ENCODE data around the gene NHS.

The NHS gene

DNA sequence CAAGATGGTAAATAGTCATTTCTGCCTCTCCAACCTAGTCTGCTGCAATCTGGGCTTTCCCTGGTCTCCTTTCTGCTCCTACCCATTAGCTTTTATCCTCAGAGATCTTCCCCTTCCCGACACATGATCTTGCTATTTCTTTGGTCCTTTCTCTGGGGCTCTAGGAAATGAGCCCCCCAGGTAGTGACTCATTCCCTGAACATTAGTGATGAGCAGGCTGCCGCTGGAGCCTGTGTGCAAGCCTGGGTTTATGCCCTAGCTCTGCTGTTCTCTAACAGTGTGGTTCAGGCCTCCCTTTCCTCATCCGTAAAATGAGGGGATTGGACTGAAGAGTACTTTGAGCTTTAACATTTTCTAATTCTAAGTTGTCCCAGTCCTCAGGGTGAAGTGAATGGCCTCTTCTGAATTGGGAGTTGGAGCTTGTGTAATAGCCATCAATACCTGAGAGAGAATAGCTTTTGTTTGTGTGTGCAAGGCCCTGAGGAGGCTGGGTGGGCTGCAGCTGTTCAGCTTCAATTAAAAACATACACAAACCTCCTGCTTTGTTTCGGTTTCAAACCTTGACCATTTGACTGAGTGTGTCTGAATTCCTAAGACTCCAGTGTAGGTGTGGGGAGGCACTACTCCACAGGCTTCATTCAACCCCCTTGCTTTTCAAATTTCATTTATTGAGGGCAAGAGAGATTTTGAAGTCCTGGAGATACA lies 246.7 kb downstream of the NHS start:
- Histone ChIP-seq H3K27ac (ENCODE audit: low read depth in 2 of 2, low read length in 2 of 2) (no peak overlapping the region), H3K27me3 (ENCODE audit: control insufficient read depth in 2 of 2, insufficient read depth in 2 of 2, low read length in 2 of 2) (no peaks in the 10 kb centered on the region), H3K4me1 (ENCODE audit: control insufficient read depth in 2 of 2, insufficient read depth in 2 of 2, low read length in 2 of 2) (no peaks in the 10 kb centered on the region), H3K9ac (ENCODE audit: low read depth in 1 of 2, low read length in 2 of 2) (no peak overlapping the region), H3K9me3 (ENCODE audit: control insufficient read depth in 2 of 2, low read length in 2 of 2) (no peaks in the 10 kb centered on the region), H3K36me3 (ENCODE audit: control insufficient read depth in 2 of 2, insufficient read depth in 2 of 2, low read length in 2 of 2) (no peaks in the 10 kb centered on the region), H3K4me3 (ENCODE audit: low read length in 2 of 2) (no peak overlapping the region)

DNA sequence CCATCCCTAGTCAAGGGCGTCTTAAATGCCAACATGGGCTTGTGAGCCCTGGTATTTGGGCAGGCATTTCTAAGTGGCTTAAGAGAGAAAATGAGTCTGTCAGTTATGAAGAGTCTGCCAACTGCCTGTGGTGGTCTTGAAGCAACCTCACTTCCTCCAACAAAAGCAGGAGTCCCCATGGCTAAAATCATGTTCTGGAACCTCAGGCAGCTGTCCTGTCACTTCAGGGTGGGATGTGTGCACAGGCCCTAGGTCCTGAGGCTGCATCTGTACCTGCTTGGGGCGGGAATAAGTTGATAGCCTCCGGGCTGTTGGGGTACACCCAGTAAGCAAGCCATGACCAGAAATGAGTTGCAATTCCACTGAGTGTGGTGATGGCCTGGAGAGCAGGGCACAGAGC lies 247.3 kb downstream of the NHS start:
- Histone ChIP-seq H3K36me3 (ENCODE audit: control insufficient read depth in 2 of 2, insufficient read depth in 2 of 2, low read length in 2 of 2) (no peaks in the 10 kb centered on the region), H3K9me3 (ENCODE audit: control insufficient read depth in 2 of 2, low read length in 2 of 2) (no peaks in the 10 kb centered on the region), H3K27ac (ENCODE audit: low read depth in 2 of 2, low read length in 2 of 2) (no peak overlapping the region), H3K4me1 (ENCODE audit: control insufficient read depth in 2 of 2, insufficient read depth in 2 of 2, low read length in 2 of 2) (no peaks in the 10 kb centered on the region), H3K9ac (ENCODE audit: low read depth in 1 of 2, low read length in 2 of 2) (no peak overlapping the region), H3K4me3 (ENCODE audit: low read length in 2 of 2) (no peak overlapping the region), H3K27me3 (ENCODE audit: control insufficient read depth in 2 of 2, insufficient read depth in 2 of 2, low read length in 2 of 2) (no peaks in the 10 kb centered on the region)

GRCh38 chrX:17623750-17624149 lies 248.8 kb downstream of the NHS start:
- Histone ChIP-seq H3K27me3 (ENCODE audit: control insufficient read depth in 2 of 2, insufficient read depth in 2 of 2, low read length in 2 of 2) (no peaks in the 10 kb centered on the region), H3K9me3 (ENCODE audit: control insufficient read depth in 2 of 2, low read length in 2 of 2) (no peaks in the 10 kb centered on the region), H3K27ac (ENCODE audit: low read depth in 2 of 2, low read length in 2 of 2) (no peak overlapping the region), H3K9ac (ENCODE audit: low read depth in 1 of 2, low read length in 2 of 2) (no peak overlapping the region), H3K36me3 (ENCODE audit: control insufficient read depth in 2 of 2, insufficient read depth in 2 of 2, low read length in 2 of 2) (no peaks in the 10 kb centered on the region), H3K4me1 (ENCODE audit: control insufficient read depth in 2 of 2, insufficient read depth in 2 of 2, low read length in 2 of 2) (no peaks in the 10 kb centered on the region), H3K4me3 (ENCODE audit: low read length in 2 of 2) (no peak overlapping the region)

GRCh38 chrX:17627026-17627425 lies 252.0 kb downstream of the NHS start:
- H3K36me3 ChIP-seq (ENCODE audit: control insufficient read depth in 2 of 2, insufficient read depth in 2 of 2, low read length in 2 of 2): no peaks in the 10 kb centered on the region

DNA sequence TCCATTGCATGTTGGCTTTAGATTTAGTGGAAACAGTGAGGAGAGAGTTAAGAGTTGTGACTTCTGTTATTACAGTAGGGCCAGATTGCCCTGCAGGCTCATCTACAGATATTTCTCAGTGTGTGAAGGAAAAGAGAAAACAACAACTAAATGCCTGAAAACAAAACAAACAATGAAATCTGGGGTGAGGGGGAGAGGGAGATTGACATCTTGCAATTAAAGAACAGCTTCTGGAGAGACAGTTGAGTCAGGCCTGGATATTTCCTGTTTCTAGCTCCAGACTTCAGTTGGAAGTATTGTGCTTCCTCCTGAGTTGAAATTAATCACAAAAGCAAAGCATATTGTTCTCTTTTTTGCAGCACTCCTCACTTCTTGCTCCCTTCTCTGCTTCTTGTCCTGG lies 254.0 kb downstream of the NHS start:
- no peaks in the 10 kb centered on the region for H3K9me3 ChIP-seq (ENCODE audit: control insufficient read depth in 2 of 2, low read length in 2 of 2)
- no peak overlapping the region for H3K27ac ChIP-seq (ENCODE audit: low read depth in 2 of 2, low read length in 2 of 2)
- no peak overlapping the region for H3K9ac ChIP-seq (ENCODE audit: low read depth in 1 of 2, low read length in 2 of 2)
- no peak overlapping the region for H3K4me3 ChIP-seq (ENCODE audit: low read length in 2 of 2)
- H3K4me1 ChIP-seq (ENCODE audit: control insufficient read depth in 2 of 2, insufficient read depth in 2 of 2, low read length in 2 of 2): no peaks in the 10 kb centered on the region
- no peaks in the 10 kb centered on the region for H3K27me3 ChIP-seq (ENCODE audit: control insufficient read depth in 2 of 2, insufficient read depth in 2 of 2, low read length in 2 of 2)
- no peaks in the 10 kb centered on the region for H3K36me3 ChIP-seq (ENCODE audit: control insufficient read depth in 2 of 2, insufficient read depth in 2 of 2, low read length in 2 of 2)

More at GRCh38 chrX:17627026-17627425, 252.0 kb downstream of the NHS start:
- no peak overlapping the region for H3K27ac ChIP-seq (ENCODE audit: low read depth in 2 of 2, low read length in 2 of 2)
- no peak overlapping the region for H3K9ac ChIP-seq (ENCODE audit: low read depth in 1 of 2, low read length in 2 of 2)
- no peak overlapping the region for H3K4me3 ChIP-seq (ENCODE audit: low read length in 2 of 2)
- no peaks in the 10 kb centered on the region for H3K9me3 ChIP-seq (ENCODE audit: control insufficient read depth in 2 of 2, low read length in 2 of 2)
- H3K27me3 ChIP-seq (ENCODE audit: control insufficient read depth in 2 of 2, insufficient read depth in 2 of 2, low read length in 2 of 2): no peaks in the 10 kb centered on the region
- no peaks in the 10 kb centered on the region for H3K4me1 ChIP-seq (ENCODE audit: control insufficient read depth in 2 of 2, insufficient read depth in 2 of 2, low read length in 2 of 2)

GRCh38 chrX:17629519-17629918 lies 254.5 kb downstream of the NHS start:
- Histone ChIP-seq H3K4me1 (ENCODE audit: control insufficient read depth in 2 of 2, insufficient read depth in 2 of 2, low read length in 2 of 2) (no peaks in the 10 kb centered on the region), H3K27ac (ENCODE audit: low read depth in 2 of 2, low read length in 2 of 2) (no peak overlapping the region), H3K27me3 (ENCODE audit: control insufficient read depth in 2 of 2, insufficient read depth in 2 of 2, low read length in 2 of 2) (no peaks in the 10 kb centered on the region), H3K36me3 (ENCODE audit: control insufficient read depth in 2 of 2, insufficient read depth in 2 of 2, low read length in 2 of 2) (no peaks in the 10 kb centered on the region), H3K9ac (ENCODE audit: low read depth in 1 of 2, low read length in 2 of 2) (no peak overlapping the region), H3K4me3 (ENCODE audit: low read length in 2 of 2) (no peak overlapping the region), H3K9me3 (ENCODE audit: control insufficient read depth in 2 of 2, low read length in 2 of 2) (no peaks in the 10 kb centered on the region)

- Histone ChIP-seq H3K27me3 (ENCODE audit: control insufficient read depth in 2 of 2, insufficient read depth in 2 of 2, low read length in 2 of 2) (no peaks in the 10 kb centered on the region), H3K9me3 (ENCODE audit: control insufficient read depth in 2 of 2, low read length in 2 of 2) (no peaks in the 10 kb centered on the region), H3K27ac (ENCODE audit: low read depth in 2 of 2, low read length in 2 of 2) (no peak overlapping the region), H3K4me3 (ENCODE audit: low read length in 2 of 2) (no peak overlapping the region), H3K4me1 (ENCODE audit: control insufficient read depth in 2 of 2, insufficient read depth in 2 of 2, low read length in 2 of 2) (no peaks in the 10 kb centered on the region), H3K9ac (ENCODE audit: low read depth in 1 of 2, low read length in 2 of 2) (no peak overlapping the region), H3K36me3 (ENCODE audit: control insufficient read depth in 2 of 2, insufficient read depth in 2 of 2, low read length in 2 of 2) (no peaks in the 10 kb centered on the region)
Observed at GRCh38 chrX:17631647-17632046, 256.6 kb downstream of the NHS start.

- Histone ChIP-seq H3K27me3 (ENCODE audit: control insufficient read depth in 2 of 2, insufficient read depth in 2 of 2, low read length in 2 of 2) (no peaks in the 10 kb centered on the region), H3K4me3 (ENCODE audit: low read length in 2 of 2) (no peak overlapping the region), H3K9ac (ENCODE audit: low read depth in 1 of 2, low read length in 2 of 2) (no peak overlapping the region), H3K4me1 (ENCODE audit: control insufficient read depth in 2 of 2, insufficient read depth in 2 of 2, low read length in 2 of 2) (no peaks in the 10 kb centered on the region), H3K27ac (ENCODE audit: low read depth in 2 of 2, low read length in 2 of 2) (no peak overlapping the region), H3K9me3 (ENCODE audit: control insufficient read depth in 2 of 2, low read length in 2 of 2) (no peaks in the 10 kb centered on the region), H3K36me3 (ENCODE audit: control insufficient read depth in 2 of 2, insufficient read depth in 2 of 2, low read length in 2 of 2) (no peaks in the 10 kb centered on the region)
Observed at GRCh38 chrX:17632942-17633341, 257.9 kb downstream of the NHS start.

GRCh38 chrX:17633546-17633945 lies 258.5 kb downstream of the NHS start:
- no peak overlapping the region for H3K27ac ChIP-seq (ENCODE audit: low read depth in 2 of 2, low read length in 2 of 2)
- no peak overlapping the region for H3K9ac ChIP-seq (ENCODE audit: low read depth in 1 of 2, low read length in 2 of 2)
- H3K4me3 ChIP-seq (ENCODE audit: low read length in 2 of 2): no peak overlapping the region
- H3K9me3 ChIP-seq (ENCODE audit: control insufficient read depth in 2 of 2, low read length in 2 of 2): no peaks in the 10 kb centered on the region
- no peaks in the 10 kb centered on the region for H3K27me3 ChIP-seq (ENCODE audit: control insufficient read depth in 2 of 2, insufficient read depth in 2 of 2, low read length in 2 of 2)
- no peaks in the 10 kb centered on the region for H3K4me1 ChIP-seq (ENCODE audit: control insufficient read depth in 2 of 2, insufficient read depth in 2 of 2, low read length in 2 of 2)
- H3K36me3 ChIP-seq (ENCODE audit: control insufficient read depth in 2 of 2, insufficient read depth in 2 of 2, low read length in 2 of 2): no peaks in the 10 kb centered on the region

DNA sequence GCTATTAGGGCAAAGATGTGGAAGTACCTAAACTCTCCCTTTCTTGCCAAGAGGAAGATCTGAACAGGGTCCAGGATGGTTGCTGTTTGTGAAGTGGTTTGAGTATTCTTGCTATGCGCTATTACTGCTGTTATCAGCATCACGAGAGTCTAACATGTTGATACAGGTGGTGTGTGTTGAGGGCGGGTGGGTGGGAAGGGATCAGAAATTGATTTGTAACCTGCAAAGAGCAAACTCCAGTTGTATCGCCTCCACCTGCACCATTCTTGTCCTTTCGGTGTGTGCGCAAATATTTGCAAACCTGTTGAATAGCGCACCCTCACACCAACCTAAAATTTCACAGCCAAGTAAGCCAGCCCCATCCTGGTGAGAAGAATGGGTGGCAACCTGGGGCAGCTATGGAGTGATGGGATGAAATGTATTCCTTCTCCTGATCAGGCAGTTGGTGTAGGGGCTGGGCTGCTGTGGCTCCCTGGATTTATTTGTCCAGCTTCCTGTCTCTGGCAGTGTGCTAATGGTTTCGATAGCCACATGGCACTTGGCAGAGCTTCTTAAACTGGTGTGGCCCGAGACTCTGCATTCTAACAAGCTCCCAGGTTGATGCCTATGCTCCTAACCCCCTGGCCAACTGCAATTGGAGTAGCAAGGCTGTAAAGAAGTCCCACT lies 259.7 kb downstream of the NHS start:
- H3K4me1 ChIP-seq (ENCODE audit: control insufficient read depth in 2 of 2, insufficient read depth in 2 of 2, low read length in 2 of 2): no peaks in the 10 kb centered on the region
- H3K9ac ChIP-seq (ENCODE audit: low read depth in 1 of 2, low read length in 2 of 2): no peak overlapping the region
- H3K27ac ChIP-seq (ENCODE audit: low read depth in 2 of 2, low read length in 2 of 2): peak overlapping the region; percentile 11 to 41
- H3K36me3 ChIP-seq (ENCODE audit: control insufficient read depth in 2 of 2, insufficient read depth in 2 of 2, low read length in 2 of 2): no peaks in the 10 kb centered on the region
- peak overlapping the region in 1 of 2 donors; percentile 6 for H3K4me3 ChIP-seq (ENCODE audit: low read length in 2 of 2)
- no peaks in the 10 kb centered on the region for H3K9me3 ChIP-seq (ENCODE audit: control insufficient read depth in 2 of 2, low read length in 2 of 2)
- H3K27me3 ChIP-seq (ENCODE audit: control insufficient read depth in 2 of 2, insufficient read depth in 2 of 2, low read length in 2 of 2): no peaks in the 10 kb centered on the region
